Neuron (in vitro differentiated cells): ENCODE data around the gene FASLG.

Experiments used
- H2AFZ ChIP-seq: one replicate; pipeline ENCODE4 v1.6.1; 2013; ENCODE audit warnings: low read depth, mild to moderate bottlenecking, inconsistent platforms, low read length, moderate library complexity
- H3K27me3 ChIP-seq: one replicate; pipeline ENCODE4 v1.6.1; 2013; ENCODE audit warnings: low read length; ENCODE audit not compliant: insufficient read depth
- H3K36me3 ChIP-seq: one replicate; pipeline ENCODE4 v1.6.1; 2013; ENCODE audit warnings: low read length; ENCODE audit not compliant: insufficient read depth
- H3K4me1 ChIP-seq: one replicate; pipeline ENCODE4 v1.6.1; 2013; ENCODE audit warnings: low read length; ENCODE audit not compliant: insufficient read depth
- H3K4me3 ChIP-seq: 2 replicates; pipeline ENCODE4 v1.5.1; 2013; ENCODE audit warnings: mild to moderate bottlenecking, low read length, moderate library complexity
- H3K9me3 ChIP-seq: one replicate; pipeline ENCODE4 v1.6.1; 2013; ENCODE audit warnings: low read length

FASLG gene

GRCh38 chr1:172704001-172704400, 45.1 kb downstream of the FASLG start:
- H3K9me3 ChIP-seq, result no peaks in the 10 kb centered on the region
- H3K27me3 ChIP-seq, result no peaks in the 10 kb centered on the region
- no peak overlapping the region for H3K4me3 ChIP-seq
- no peaks in the 10 kb centered on the region for H3K36me3 ChIP-seq
- H2AFZ ChIP-seq, result no peak overlapping the region
- peaks cover 8% of the 10 kb centered on the region for H3K4me1 ChIP-seq

GRCh38 chr1:172704420-172705210, 45.7 kb downstream of the FASLG start:
- Histone ChIP-seq H2AFZ (no peak overlapping the region), H3K4me3 (no peak overlapping the region), H3K4me1 (peaks cover 6% of the 10 kb centered on the region), H3K9me3 (no peaks in the 10 kb centered on the region), H3K27me3 (no peaks in the 10 kb centered on the region), H3K36me3 (no peaks in the 10 kb centered on the region)

- no peak overlapping the region for H2AFZ ChIP-seq
- H3K27me3 ChIP-seq, result no peaks in the 10 kb centered on the region
- H3K9me3 ChIP-seq, result no peaks in the 10 kb centered on the region
- no peak overlapping the region for H3K4me3 ChIP-seq
- peaks cover 6% of the 10 kb centered on the region for H3K4me1 ChIP-seq
- H3K36me3 ChIP-seq, result no peaks in the 10 kb centered on the region
These were observed 49.5 kb downstream of the FASLG start for GRCh38 chr1:172708452-172708851.

GRCh38 chr1:172711558-172711957, 52.7 kb downstream of the FASLG start:
- Histone ChIP-seq H3K4me3 (no peak overlapping the region), H2AFZ (no peak overlapping the region), H3K36me3 (no peaks in the 10 kb centered on the region), H3K4me1 (peaks cover 9% of the 10 kb centered on the region), H3K9me3 (no peaks in the 10 kb centered on the region), H3K27me3 (no peaks in the 10 kb centered on the region)

- Histone ChIP-seq H3K4me3 (no peak overlapping the region), H2AFZ (no peak overlapping the region), H3K27me3 (no peaks in the 10 kb centered on the region), H3K4me1 (peaks cover 10% of the 10 kb centered on the region), H3K36me3 (no peaks in the 10 kb centered on the region), H3K9me3 (no peaks in the 10 kb centered on the region)
These were observed 54.6 kb downstream of the FASLG start for GRCh38 chr1:172713466-172713865.
